HG03139 (cell line): ENCODE data around the gene FABP7.
"Not testable (repeated sequence)": the region's sequence is repeated elsewhere in the genome, so short reads cannot be mapped to it uniquely, and the experiment has no call there.

Source experiments
- ATAC-seq: cut with Tn5 transposase; IDR thresholded peaks from one replicate; pipeline ENCODE4 v1.9.1; 2021; ENCODE audit not compliant: unreplicated experiment

FABP7 gene

GRCh38 chr6:122779667-122780066, at the start of gene FABP7:
FABP7 (plus strand) TSS chr6:122779716; CDS start chr6:122779795, 79 bp downstream.
- no peak for ATAC-seq

- no peak for ATAC-seq
Measured at GRCh38 chr6:122730334-122730733, 49.2 kb upstream of the FABP7 start.

DNA sequence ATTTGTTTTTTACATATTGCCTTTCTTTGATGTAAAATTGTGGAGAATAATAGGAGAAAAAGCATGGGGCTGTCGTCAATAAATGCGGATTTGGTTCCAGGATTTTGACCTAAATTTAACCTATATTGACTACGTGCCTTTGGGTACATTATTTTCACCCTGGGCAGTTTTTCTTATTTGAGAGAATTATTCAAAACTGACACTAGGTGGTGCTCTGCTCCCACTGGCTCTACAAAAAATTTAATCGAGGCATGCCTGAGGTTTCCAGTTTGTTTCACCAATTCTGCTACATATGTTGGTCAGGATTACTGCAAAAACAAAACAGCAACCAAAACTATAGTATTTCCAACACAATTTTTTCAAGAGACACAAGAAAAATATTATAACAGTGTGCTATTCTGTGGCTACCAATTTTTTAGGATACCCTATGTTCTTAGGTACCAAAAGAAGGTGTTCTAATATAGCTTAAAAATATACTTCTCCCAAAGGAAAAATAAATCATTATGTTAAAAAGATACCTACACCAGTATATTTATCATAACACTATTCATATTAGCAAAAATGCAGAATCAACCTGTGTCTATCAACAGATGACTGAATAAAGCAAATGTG, 48.6 kb upstream of the FABP7 start:
- ATAC-seq = no peak

DNA sequence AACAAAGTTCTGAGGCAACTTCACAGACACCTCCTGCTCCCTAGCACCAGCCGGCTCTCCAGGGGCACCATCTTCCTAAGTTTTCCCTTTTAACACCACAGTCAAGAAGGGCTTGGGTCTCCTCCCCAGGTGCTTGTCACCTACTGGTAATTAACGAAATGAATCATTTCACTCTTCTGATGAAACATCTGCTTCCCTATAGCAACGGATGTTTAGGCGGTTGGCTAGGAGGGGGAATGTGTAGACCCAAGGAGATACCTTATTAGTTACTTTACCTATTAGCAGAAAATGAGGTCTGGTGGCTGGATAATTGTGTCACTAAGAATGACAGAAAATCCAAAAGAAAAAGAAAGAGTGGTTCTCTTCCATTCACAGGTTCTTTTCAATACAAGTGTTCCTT, 46.3 kb upstream of the FABP7 start:
- ATAC-seq = no peak

- no peak for ATAC-seq
Measured at GRCh38 chr6:122734529-122735395, 44.8 kb upstream of the FABP7 start.

DNA sequence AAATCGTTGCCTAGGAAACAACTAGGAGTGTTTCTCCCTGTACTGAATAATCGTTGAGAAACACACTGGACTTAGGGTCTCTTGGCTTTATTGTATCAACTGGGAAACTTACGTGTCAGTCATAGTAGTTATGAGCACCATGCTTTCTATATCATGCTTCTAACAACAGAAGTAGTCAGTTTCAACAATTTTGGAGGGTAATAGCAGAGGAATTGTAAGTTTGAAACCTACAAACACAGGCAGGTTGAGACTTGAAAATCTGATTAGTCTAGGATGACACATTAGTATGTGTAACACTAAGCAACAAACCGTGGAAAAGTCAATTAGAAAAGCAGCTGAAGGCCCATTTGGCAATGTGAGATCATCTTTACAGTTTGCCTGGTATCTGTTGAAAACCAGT, 43.9 kb upstream of the FABP7 start:
- no peak for ATAC-seq

DNA sequence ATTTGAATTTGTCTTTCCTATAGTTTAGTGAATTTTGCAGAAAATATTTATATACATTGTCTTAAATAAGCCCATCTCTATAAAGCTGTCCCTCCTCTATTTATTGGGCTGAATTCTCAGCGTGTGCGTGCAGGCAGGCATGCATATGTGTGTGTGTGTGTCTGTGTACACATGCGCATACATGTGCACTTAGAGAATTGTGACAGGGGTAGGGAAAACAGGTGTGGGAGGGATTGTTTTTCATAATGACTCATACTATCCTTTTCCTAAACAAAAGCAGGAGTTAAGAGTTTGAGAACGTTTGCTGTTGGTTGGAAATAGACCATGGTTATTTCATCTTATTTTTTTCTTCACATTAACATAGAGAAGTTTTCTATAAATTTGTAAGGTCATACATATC, 43.4 kb upstream of the FABP7 start:
- ATAC-seq = no peak

- ATAC-seq = no peak
Measured at GRCh38 chr6:122736616-122737015, 42.9 kb upstream of the FABP7 start.

GRCh38 chr6:122740091-122740490, 39.4 kb upstream of the FABP7 start:
- no peak for ATAC-seq

GRCh38 chr6:122740936-122741335, 38.6 kb upstream of the FABP7 start:
- no peak for ATAC-seq

DNA sequence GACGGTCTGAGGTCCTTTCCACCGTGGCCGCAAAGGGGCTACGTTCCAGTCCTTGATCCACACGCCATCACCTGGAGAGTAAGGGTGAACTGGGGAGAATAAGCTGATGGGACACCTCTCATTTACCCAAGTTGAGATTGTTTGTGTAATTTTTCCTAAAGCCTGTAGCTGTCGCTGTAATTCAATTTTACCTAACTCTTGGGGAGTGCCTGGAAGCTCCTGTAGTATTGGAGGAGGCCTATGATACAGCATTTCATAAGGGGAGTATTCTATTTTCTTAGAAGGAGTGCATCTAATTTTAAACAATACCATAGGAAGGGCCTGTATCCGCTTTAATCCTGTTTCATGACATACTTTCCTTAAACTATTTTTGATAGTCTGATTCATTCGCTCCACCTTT, 35.3 kb upstream of the FABP7 start:
- ATAC-seq = not testable (repeated sequence)

DNA sequence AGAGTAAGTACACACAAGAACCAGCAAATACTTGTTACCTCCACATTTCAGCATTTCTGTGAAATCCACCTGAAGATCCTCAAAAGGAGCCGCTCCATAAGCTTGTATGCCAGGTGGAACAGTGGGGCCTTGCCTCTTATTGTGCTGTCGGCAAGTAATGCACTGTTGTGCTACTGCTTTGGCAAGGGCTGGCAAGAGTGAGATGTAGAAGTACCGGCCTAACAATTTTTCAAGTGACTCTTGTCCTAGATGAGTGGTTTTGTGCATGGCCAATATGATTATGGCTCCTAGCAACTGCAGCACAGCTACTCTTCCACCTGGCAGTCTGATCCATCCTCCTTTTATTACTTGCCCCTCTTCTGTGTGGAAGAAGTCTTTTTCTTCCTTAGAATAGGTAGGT, 34.7 kb upstream of the FABP7 start:
- not testable (repeated sequence) for ATAC-seq

DNA sequence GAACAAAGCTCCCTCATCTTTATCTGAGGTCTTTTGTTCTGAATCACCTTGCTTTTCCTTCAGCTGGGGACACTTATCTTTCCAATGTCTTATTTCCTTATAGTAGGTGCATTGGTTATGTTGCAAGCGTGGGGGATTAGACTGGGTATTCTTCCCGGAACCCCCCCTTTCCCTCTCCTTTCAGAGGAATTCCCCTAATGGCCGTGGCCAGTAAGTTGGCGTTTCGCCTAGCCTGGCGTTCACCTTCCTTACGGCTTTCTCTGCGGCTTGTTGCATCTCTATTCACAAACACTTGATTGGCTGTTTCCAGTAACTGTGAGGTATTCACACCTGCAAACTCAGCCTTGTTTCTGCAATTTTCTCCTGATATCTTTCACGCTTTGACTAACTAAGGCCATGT, 32.8 kb upstream of the FABP7 start:
- ATAC-seq = no peak

- no peak for ATAC-seq
Measured at GRCh38 chr6:122747573-122747972, 31.9 kb upstream of the FABP7 start.

GRCh38 chr6:122748945-122749344, 30.6 kb upstream of the FABP7 start:
- ATAC-seq = not testable (repeated sequence)

DNA sequence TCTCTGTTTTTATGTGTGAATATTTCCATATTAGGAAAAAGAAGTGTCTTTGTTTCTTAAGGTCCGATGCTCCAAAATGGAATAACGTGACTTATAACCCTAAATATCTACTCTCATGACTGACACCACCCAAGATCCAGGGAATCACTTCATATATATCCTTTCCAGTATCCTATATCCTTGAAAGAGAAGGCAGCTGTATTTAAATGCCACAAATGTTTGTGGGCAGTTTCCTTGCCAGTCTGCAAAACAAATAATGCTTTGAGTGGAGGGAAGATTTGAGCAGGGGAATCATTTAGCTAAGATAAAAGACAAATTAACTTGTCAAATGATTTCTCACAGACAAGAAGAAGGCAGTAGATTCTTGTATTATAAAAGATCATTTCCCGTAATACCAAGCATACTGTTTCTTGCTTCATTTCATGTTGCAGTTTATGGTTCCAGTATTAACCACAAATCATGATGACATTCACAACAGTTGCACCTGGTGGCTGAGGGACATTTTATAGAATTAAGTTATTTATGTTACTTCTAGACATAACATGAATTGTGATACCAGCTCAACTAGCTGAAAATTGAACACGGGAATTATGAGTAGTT, 30.0 kb upstream of the FABP7 start:
- ATAC-seq = no peak

DNA sequence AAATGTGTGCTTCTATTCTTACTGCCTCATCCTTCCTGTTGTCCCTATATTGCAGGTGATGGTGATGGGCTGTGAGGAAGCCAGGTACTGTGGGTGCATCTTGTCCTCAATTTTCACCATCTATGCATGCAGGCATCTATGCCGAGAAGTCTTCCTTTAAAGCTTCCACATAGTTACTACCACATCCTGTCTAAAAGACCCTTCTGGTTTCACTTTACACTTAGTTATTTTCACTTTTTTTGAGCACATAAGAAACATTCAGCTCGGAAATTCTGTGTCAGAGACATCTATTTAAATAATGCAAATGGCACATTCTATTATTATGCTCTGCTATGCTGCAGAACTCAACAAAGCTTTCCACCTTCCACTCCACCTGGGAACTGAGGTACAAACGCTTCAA, 28.2 kb upstream of the FABP7 start:
- ATAC-seq = peak; percentile 77

DNA sequence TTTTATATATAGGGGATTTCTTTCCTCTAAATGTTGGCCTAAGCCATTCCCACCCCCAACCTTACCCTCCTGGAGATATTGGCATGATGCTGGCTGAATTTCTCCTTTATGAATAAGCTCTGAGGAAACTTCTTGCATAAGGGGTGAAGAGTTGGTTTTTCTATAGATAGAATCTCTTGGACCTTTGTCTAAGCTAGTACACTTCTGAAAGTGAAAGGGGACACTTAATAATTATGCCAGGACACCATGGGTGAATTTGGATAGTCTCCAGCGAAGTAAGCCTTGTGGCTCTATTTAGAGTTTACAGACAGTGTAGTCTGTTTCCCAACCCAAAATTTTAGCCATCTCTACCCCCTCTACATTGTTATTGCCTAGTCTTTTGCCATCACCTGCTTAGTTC, 27.1 kb upstream of the FABP7 start:
- no peak for ATAC-seq

DNA sequence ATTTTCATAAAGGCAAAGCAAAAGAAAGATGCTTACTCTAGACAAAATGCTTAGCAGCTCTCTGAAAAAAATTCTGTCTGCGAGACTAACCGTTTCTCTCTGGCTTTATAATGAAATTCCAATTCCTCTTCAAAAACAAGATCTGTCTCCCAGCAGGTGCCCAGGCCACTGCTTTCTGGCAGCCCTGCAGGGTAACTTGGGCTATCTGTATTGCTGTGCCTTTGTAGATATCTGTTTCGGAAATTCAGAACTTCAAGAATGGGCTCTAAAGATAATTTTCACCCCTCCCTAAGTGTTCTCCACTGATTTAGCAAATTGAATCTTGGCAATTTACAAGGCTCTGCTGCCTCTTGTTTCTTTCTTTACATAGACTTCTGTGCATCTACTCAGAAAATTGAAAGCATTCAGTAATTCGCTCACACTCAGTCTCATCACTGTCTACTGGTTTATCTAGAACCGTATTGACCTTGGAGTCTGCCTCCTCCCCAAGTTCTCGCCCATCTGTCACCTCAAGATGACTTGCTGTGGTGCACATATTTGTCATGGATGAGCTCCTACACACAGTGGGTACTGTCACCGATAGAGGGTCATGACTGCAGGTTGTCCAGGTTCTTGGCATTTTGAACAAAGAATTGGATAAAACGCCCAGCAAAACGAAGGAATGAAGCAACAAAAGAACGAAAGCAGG, 26.4 kb upstream of the FABP7 start:
- ATAC-seq = no peak

- no peak for ATAC-seq
Measured at GRCh38 chr6:122753688-122754056, 25.8 kb upstream of the FABP7 start.

DNA sequence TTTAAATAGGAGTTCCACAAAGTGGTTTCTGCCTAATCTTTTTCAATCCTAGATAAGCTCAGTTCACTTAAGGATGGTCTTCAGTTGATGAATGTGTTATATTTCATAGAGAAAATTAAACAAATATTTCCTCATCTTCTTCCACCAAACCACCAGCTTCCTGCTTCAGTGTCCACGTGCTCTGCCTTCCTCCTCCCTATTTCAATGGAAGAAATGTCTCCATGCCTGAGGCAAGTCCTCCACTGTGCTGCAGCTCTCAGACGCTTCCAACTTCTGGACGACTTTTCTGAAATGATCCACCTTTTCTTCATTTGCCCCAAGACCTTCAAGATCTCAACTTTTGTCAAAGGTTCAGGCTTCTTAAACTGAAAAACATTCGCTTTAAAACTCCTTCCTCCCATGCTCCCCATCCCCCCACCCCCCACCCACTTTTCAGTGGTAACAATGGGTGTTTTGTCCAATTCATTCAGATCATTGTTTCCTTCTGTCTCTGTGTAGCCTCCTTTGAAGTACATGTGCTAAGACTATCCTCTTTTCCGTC, 25.3 kb upstream of the FABP7 start:
- ATAC-seq = no peak
